ENCODE data around the gene ZBTB7B.
A peak's percentile ranks its signal among the peaks of the same experiment; 100 is the strongest.

Gene ZBTB7B

GRCh38 chr1:155002464-155003226 lies at the start of gene ZBTB7B:
Gene ZBTB7B (plus strand): TSS chr1:155002802. CDS start chr1:155014661, 11,859 bp downstream.
- DNase-seq = peak in 24 of 58 donors; percentile 17 to 79 (median 62)

- peak in 8 of 58 donors; percentile 6 to 13 (median 11) for DNase-seq
Measured at GRCh38 chr1:154953611-154954038, 49.0 kb upstream of the ZBTB7B start.

GRCh38 chr1:154954541-154954940 lies 48.1 kb upstream of the ZBTB7B start:
- no peak for DNase-seq

- peak in 51 of 58 donors; percentile 21 to 91 (median 62) for DNase-seq
Measured at GRCh38 chr1:154955039-154955717, 47.4 kb upstream of the ZBTB7B start.

GRCh38 chr1:154955718-154956543 lies 46.7 kb upstream of the ZBTB7B start, which contains the start of gene PBXIP1:
Gene PBXIP1 (minus strand): TSS chr1:154956099. CDS start chr1:154953721, 2,378 bp downstream.
- DNase-seq = peak in 55 of 58 donors; percentile 24 to 92 (median 72)

GRCh38 chr1:154956544-154956941 lies 46.1 kb upstream of the ZBTB7B start:
- DNase-seq = peak in 50 of 58 donors; percentile 20 to 80 (median 52)

- DNase-seq = peak in 5 of 58 donors; percentile 10 to 27 (median 15)
Measured at GRCh38 chr1:154957091-154957657, 45.4 kb upstream of the ZBTB7B start.

- DNase-seq = no peak
Measured at GRCh38 chr1:154958036-154958435, 44.6 kb upstream of the ZBTB7B start.

GRCh38 chr1:154958681-154959425 lies 43.7 kb upstream of the ZBTB7B start:
- DNase-seq = no peak

GRCh38 chr1:154959426-154959780 lies 43.2 kb upstream of the ZBTB7B start:
- no peak for DNase-seq

- no peak for DNase-seq
Measured at GRCh38 chr1:154960446-154961136, 42.0 kb upstream of the ZBTB7B start.

GRCh38 chr1:154961207-154962155 lies 41.1 kb upstream of the ZBTB7B start, which contains the start of gene PYGO2:
Gene PYGO2 (minus strand): TSS chr1:154961782. CDS start chr1:154961576, 206 bp downstream.
- DNase-seq = peak in 57 of 58 donors; percentile 31 to 89 (median 72)

GRCh38 chr1:154962156-154962749 lies 40.3 kb upstream of the ZBTB7B start:
- DNase-seq = peak in 7 of 58 donors; percentile 10 to 54 (median 44)

- no peak for DNase-seq
Measured at GRCh38 chr1:154962795-154963330, 39.7 kb upstream of the ZBTB7B start.

GRCh38 chr1:154963643-154964042 lies 39.0 kb upstream of the ZBTB7B start:
- no peak for DNase-seq

GRCh38 chr1:154964359-154964758 lies 38.2 kb upstream of the ZBTB7B start:
- no peak for DNase-seq

GRCh38 chr1:154966111-154966510 lies 36.5 kb upstream of the ZBTB7B start:
- DNase-seq = no peak
